Measurements from ENCODE around the gene PTPRG.

The PTPRG gene

DNA sequence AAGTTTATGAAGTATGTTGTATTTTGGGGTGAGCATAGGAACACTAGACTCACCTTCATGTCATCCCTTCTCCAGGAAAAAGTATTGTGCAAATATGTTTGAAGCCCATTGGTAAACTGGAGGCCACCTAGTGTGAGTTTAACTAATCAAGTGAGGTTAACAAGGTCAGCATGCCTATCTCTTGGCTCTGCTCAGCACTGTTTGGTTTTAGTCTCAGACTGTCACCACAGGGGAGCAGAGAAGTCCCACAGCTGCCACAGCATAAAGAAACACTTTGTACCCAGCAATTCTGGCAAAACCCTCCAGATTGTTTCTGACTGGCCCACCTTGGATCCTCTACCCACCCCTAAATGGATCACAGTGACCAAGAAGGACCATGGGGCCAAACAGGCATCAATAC, 659.2 kb downstream of the PTPRG start:
- DNase-seq = no peak

DNA sequence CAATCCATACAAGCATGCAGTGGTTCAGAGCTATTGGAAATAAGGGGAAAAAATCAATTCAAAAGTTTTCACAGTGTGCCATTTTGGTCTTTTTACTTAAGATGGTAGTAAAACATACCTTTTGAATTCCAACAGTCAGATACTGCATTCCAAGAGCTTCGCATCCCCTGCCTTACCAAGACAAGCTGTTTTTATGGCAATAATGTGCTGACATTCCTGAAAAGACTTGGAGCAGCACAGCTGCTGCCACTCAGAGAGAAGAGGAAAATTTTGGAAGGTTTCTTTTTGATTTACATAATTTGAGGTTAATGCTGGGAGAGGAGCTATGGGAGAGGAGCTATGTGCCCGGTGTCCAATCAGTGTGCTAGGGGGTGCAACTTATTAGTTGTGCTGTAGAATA, 663.7 kb downstream of the PTPRG start:
- DNase-seq = no peak

DNA sequence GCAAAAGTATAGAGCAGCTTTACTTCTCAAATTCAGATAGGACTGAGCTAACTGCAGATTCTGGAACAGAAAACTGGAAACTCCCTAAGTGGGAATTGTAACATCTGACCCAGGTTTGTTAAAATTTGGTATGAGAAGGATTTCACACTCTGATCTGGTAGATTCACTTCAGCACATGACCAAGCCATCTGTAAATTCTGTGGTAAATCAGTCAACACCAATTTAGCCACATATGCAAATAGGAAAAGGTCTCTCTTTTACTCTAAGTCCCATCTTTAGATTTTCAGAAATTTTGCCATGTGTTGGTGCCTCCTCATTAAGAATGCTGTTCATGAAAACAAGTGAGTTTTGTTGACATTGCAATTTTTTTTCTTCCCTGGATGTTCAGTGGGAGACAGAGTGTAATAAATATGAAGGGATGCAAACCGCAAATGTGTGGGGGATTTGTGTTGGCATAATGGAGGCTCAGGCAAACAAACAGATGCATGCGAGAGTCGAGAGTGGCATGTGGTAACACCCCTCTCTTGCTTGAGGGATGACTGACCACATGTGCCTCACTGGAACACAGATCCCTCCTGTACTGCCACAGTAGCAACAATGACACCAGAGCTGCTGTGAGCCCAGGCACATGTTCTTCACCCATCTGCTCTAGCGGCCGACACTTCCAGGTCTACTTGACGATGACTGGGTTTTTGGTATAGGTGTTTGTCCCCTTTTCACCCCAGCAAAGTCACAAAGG, 665.4 kb downstream of the PTPRG start:
- no peak for DNase-seq

DNA sequence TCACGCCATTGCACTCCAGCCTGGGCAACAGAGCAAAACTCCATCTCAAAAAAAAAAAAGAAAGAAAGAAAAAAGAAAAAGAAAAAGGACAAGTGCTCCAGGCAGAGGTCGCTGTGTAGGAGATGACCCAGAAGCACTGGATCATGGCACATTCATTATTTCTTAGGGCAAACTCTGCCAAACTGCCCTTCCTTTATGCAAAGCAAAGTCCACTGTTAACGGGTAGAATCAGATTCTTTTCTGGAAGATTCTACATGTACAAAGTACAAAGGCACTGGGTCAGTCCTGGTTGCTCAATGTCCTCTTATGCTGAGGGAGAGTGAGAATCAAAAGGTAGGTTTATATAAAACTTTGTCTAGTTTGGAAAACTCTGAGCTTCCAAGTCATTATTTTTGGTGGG, 667.1 kb downstream of the PTPRG start:
- DNase-seq = no peak

DNA sequence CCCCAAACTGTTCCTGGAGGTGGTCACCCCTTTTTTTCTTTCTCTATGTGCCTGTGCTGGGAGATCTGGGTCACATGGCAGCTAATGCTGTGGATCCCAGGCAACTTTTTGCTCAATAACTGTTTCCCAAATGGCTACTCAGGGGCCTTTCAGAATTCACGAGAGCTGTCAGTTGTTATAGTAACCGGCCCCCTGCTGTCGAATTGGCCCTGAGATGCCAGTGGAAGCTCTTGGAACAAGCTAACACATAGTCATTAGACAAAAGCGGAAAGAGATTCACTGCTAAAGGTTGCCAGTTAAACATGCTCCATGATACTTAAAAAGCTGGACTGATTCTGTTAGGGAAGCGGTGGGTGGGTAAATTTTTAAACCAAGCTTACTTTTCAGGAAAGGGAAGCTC, 667.8 kb downstream of the PTPRG start:
- DNase-seq = no peak

DNA sequence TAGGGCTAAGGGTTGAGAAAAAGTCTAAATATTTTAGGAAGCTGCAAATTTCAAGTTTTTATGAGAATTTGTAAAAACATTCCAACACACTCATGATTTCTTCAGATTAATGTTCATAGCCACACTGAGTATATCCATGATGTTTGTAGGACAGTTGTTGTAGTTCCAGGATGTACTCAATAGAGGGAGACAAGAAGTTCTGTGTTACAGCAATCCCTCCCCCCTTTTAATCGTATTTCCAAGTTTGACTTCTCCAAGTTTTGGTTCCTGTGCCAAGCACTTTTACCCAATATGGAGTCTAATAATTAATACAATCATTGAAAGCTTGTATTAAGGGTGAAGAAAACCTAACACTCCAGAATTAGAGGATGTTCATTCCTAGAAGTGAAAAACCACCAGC, 668.5 kb downstream of the PTPRG start:
- DNase-seq = no peak

DNA sequence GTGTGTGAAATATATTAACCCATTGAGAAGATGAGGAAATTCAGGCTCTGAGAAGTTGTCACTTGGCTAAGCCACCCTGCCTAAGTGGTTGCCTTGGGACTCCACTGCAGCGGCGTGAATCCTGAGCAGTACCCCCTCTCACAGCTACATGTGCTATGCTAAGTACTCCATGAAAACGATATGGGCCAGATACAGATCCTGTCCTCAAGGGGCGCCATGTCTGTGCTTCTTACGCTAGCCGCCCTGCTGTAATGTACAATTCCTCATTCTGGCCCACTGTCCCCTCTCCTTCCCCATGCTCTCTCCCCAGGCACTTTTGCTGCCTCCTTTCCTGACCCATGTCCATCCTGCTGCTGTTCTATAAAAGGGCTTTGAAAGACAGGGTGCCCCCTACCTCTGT, 671.7 kb downstream of the PTPRG start:
- no peak for DNase-seq

DNA sequence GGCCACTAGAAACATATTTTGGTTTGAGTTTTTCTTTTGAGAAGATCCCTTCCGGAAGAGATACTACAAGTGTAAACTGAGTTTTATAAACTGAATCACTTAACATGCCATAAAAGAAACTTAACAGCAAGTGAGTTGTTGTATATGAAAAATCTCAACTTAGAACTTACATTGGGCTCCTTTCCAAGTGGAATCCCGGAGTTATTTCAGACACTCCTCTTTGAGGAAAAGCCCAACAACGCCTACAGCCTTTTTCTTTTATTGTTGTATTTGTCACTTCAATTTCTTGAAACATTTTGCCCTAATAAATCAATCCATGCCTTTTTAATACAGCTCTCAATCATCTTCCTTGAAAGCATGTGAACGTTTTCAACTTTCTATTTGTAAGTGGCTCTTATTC, 674.6 kb downstream of the PTPRG start:
- no peak for DNase-seq

DNA sequence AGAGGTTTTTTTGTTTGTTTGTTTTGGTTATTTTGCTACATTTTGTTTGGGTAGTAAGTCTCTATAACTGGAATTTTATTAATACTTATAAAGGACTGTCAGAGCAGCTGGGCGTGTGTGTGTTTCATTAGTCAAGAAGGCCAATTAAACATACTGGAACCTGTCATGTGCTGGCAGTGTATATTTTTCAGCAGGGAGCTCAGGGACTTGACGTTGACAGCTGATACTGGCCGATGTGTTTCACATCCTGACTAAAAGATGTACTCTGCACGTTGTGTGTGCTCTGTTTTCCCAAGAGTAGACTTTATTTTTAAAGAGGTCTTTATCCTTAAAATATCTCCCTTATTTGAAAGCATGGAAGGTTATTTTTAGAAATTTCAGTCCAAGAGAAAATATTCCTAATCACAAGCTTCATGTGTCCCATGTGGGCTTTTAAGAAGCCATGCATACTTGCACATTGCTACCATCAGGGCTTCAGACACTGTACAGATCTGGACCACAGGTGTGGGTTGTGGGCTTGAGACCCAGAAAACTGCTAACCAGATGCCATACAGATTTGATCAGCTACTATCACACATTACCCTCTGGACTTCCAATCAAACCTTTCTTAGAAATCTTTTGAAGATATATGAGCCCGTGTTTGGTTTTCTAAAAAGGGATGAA, 676.0 kb downstream of the PTPRG start:
- DNase-seq = no peak

DNA sequence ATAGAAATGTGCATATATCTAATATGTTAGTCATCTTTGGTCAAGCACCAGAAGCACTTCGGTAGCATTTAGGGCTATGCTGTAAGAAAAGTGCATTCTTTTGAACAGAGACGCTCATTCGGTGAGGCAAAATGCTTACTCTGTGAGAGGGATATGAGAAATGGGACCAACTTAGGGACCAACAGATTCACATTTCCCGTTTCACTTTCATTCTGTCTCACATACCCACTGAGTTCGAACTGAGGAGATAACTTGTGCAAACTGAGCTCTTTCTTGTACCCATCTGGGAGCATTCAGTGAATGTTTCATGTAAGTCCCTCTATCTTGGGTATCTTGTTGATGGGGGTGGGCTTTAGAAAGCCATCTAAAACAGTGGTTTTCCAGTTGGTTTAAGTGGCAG, 676.6 kb downstream of the PTPRG start:
- DNase-seq = no peak

DNA sequence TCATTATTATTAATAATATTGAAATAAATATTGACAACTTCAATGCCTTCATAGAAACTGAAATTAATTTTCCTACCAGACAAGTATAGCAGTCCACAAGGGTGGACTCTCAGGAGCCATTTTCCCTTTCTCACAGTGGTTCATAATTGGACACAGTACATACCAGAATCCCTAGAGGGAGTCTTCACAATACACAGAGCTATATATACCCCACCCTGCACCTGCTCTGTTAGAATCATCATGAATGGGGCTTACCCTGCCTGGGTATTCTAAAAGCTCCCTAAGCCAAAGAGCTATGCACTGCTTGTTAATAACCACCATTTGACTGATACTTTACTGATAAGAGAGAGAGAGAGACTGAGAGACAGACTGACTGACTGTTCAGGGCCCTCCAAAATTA, 677.1 kb downstream of the PTPRG start:
- no peak for DNase-seq

DNA sequence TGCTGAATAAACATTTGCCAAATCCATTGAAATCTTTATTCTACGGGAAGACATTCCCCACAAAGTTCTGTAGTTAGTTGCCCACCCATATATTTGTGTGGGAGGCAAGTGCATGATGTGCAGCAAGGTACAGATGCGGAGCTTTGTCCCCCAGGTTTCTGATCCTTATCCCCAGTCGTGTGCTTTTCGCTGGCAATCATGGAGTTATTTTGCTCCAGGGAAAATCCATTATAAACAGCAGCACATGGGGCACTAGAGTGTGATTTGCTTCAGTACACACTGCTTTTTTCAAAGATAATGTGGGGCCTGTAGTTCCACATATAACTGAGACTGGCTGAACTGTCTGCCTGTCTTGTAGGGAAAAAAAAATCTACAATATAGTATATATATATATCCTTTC, 679.9 kb downstream of the PTPRG start:
- no peak for DNase-seq

DNA sequence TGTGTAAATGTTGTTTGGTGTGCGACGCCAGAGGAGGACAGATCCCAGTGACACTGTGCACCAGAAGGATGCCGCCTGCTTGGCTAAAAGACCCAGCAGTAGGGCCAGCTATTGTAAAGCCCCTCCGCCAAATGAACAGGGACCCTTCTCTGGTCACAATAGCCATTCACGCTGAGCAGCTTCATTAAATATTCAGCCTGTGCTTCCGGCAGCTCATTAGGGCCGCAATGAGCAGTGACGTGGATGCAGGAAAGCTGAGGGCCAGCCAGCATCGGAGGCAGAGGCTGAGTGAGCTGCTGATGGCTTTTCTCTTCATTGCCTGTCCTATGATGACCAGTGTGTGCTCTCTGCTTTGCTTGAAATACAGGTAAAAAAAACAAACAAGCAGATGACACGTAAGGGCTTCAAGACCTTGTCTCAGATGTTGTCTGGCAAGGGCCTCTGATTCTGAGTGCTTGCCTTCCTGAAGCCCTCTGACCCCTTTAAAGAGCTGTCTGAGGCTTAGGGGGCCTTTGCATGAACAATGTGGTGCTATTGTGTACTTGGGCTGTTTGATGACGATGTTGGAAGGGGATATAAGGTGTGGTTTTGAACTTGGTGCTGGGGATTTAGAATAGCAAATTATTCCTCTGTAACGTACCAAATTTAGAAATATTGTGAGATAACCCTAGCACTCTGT, 681.6 kb downstream of the PTPRG start:
- DNase-seq = no peak

DNA sequence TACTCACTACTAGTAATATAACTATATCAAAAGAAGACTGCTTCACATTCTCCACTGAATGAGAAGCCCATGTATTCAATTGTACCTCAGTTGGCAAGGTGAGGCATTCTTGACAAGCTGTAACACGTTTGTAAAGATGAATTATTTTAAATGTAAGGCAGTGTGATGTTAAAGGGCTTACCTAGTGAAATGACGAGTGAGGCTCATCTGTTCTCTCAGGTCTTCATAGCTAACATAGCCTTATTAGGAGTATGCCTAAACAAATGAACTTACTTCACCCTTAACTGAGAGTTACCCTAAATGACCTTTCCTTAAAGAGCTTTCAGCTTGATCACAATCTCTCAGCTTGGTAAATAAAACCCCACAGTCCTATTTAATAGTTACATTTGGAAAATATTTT, 684.7 kb downstream of the PTPRG start:
- no peak for DNase-seq

DNA sequence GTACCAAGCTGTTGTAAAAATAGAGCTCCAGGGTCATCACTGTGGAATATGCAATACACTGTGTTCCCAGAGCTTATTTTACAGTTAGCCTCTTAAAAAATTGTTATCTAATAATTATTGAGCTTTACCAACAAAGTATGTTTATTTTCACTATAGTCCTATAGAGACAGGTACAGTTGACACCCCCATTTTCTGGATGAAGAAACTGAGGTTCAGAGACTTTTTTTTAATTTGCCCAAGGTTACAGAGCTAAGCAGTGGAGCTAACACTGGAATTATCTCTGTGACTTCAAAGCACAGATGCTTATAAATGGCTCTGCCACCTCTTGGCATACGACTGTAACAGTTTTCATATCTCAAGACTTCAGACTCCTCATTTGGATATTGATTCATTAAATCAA, 685.6 kb downstream of the PTPRG start:
- no peak for DNase-seq

DNA sequence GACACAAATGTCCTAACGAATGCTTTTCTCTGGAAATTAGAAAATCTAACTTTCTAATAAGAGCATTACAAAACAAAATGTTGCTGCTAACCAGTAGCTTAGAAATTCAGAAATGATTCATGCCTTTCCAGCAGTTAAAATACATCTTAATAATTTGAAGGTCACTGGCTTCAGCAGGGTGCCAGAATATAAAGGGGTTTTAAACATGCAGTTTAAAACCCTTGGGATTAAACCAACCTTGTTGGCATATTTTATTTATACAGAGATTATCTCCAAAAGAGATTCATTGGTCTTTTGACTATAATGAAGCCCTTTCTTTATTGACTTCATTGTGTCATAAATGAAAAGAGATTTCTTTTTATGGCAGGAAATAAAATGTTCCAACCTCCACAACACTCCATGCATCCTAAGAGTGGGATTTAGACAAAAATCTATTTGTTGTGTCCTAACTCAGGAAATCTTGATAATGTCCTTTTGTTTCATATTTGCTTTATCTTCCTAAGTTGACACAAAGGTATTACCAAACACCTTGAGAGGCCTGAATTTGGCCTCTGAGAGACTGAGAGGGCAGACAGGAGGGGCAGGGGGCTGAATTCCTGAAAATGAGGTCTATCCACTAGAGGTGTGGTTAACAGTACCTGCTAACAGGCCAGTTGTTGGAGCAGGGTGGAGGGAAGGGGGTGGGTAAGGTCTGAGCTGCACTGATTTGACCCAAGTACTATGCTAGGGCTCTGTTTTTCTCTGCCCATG, 687.5 kb downstream of the PTPRG start:
- DNase-seq = no peak

DNA sequence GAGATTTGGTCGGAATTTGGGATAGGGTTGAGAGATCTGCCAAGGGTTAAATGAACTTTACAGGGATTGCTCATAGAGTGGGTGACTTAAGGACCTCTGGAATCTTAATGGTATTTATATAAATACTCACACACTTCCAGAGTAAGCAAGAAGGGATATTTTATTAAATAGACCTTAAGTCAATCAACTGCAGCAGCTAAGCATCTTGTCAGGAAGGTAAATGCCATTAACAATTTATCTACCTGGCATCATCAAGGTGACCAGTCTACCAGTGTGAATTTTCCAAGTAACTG, 688.1 kb downstream of the PTPRG start:
- no peak for DNase-seq

DNA sequence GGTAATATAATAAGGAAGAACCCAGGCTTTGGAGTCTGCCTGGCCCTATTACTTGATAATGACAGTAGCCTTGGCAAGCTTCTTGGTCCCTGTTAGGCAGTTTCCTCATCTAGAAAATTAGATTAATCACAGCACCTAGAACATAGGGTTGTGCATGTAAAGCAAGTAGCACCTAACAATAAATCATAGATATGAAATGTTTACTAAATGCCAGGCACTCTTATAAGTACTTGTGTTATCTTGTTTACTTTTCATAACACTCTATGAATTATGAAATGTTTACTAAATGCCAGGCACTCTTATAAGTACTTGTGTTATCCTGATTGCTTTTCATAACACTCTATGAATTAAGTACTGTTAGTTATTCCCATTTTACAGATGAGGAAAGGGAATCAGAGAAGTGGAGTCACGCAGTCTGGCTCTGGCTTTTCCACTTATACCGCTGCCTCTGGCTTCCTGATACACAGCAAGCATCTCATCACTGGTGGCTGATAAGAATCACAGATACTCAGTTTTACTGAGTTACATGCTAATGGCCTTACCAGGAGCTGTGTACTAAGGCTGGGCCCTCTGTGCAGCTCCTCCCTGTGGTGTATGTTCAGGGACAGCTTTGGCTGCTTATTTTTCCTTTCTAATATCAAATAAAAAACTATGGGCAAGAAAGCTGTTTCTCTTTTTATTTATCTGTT, 688.6 kb downstream of the PTPRG start:
- DNase-seq = no peak

DNA sequence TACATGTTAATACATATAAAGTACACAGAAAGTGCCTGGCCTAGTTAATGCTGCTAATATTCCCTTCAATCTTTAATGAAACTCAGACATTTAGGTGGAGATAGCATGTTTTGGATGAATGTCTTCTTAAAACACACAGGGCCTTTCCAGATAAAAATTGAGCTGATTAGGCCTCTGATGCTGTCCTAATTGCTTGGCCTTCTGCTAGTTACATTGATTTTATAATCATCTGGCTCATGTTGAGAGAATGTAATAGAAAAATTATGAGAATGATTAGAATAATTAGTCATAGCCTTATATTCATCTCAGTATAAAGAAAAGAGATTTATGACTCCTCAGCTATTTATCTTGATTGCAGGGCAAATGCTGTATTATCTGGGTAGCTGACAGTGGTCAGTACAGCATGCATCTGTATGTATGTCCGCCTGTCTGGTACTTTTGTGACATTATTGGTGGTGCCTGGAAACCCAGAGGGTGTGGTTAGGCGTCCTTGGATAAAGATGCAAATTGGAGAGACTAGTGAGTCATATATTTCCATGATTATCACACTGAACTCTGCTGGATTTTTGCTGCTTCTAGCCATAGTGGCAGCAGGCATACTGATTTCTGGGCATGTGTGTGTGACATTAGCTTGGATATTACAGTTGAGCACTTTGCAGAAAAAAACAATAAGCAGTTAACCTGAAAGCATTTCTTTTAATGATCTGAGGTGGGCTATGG, 691.2 kb downstream of the PTPRG start:
- no peak for DNase-seq

DNA sequence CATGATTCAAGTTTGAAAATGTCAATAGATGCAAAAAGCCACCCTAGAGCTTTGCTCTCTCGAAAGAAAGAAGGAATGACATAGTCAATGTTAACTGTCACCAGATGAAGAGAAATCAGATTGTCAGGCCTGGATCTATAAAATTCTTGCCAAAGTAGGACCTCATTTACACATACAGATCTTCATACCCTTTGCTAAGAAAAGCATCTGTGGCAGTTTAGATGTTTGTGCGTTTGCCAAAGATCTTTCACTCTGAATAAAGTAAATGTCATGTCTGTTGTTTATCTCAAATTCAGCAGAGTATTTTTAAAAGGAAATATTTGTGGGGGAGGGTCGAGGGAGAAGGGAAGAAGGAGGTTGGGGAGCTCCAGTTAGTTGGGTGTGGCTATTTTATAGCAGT, 692.6 kb downstream of the PTPRG start:
- no peak for DNase-seq

DNA sequence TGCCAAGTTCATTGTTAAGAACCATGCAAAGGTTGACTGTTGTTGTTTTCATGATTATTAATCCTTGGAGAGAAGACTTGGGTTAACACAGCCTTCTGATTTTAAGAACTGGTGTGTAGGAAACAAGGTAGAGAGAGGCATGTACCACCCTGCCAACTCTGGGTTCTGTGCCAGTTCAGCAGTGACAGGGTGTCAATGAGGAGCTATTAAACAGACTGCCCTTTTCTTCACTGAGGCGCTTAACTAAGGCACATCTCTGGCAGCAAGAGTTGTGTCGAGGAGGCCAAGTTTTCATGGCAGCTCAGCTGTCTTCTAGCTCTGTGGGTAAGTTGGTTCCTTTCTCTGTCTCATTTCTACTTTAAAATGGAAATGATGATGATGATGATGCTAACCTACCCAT, 694.4 kb downstream of the PTPRG start:
- DNase-seq = no peak

DNA sequence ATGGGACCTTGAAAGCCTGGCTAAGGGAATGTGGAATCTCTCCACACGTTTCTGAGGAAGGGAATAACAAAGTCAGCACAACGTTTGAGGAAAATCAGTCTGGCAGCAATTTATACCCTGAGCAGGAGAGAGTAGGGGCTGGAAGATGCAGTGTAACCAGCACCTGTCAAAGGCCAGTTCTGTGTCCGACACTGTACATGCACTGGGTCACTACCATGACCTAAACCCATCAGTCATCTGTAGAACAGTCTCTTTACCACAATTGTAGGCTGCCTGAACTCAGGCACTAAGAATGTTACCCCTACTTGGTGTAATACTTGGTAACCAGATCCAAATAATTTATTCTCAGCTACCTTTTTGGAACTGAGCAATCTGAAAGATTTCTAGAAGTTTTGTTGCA, 698.6 kb downstream of the PTPRG start:
- DNase-seq = no peak

DNA sequence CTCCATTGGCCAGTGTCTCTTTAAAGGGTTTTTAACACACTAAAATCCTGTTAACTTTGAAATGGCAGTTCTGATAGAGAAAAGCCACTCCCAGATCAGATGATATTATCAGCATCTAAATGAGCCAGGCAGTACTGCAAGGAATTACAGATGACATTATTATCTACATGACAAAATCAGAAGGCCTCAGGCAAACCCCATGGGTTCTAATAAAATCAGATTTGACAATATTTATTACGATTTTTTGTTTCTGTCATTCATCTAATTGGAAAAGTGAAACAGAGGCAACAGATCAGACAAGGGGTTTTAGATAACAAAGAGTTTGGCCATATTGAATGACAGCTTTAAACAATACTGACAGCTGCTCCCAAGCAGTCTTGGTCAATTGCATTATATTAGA, 699.3 kb downstream of the PTPRG start:
- no peak for DNase-seq
